Fibroblast of lung (primary cell): ENCODE results near the gene CNTNAP1. TPM values are rescaled to one million over a fixed set of nuclear protein-coding genes. Genes with fewer than 3 reads are reported as not detected.
A peak's percentile ranks its signal among the peaks of the same experiment; 100 is the strongest.
"Not testable (repeated sequence)": the region's sequence is repeated elsewhere in the genome, so short reads cannot be mapped to it uniquely, and the experiment has no call there.

Experiments used
- DNase-seq, 2 donors: peaks; one replicate each; pipeline versions ENCODE4 v3.0.0 to v3.0.0-alpha.2; 2010; ENCODE audit warnings: low read depth in 2 of 2
- H2AFZ ChIP-seq: 2 replicates; pipeline ENCODE4 v1.5.1; 2012; ENCODE audit warnings: low read length, control low read depth, inconsistent platforms
- H3K27ac ChIP-seq: 2 replicates; pipeline ENCODE4 v1.5.1; 2011; ENCODE audit warnings: low read length, control low read depth; ENCODE audit not compliant: insufficient read depth
- H3K27me3 ChIP-seq: 2 replicates; pipeline ENCODE4 v1.5.1; 2011; ENCODE audit warnings: mild to moderate bottlenecking, low read length; ENCODE audit not compliant: control insufficient read depth, insufficient read depth
- H3K36me3 ChIP-seq: 2 replicates; pipeline ENCODE4 v1.5.1; 2011; ENCODE audit warnings: low read length; ENCODE audit not compliant: control insufficient read depth, insufficient read depth
- H3K4me1 ChIP-seq: 2 replicates; pipeline ENCODE4 v1.5.1; 2011; ENCODE audit warnings: low read length; ENCODE audit not compliant: control insufficient read depth, insufficient read depth; ENCODE audit errors: extremely low read depth
- H3K4me2 ChIP-seq: 2 replicates; pipeline ENCODE4 v1.5.1; 2011; ENCODE audit warnings: low read length, control low read depth; ENCODE audit not compliant: insufficient read depth; ENCODE audit errors: extremely low read depth
- H3K4me3 ChIP-seq, 4 experiments: fragments of 200-600 bp in 1 of 4; sonication (generic) in 1 of 4; replicated peaks in 1 of 4; 2 replicates each; pipeline ENCODE4 v1.5.1; 2011 to 2016; ENCODE audit warnings: low read length in 4 of 4, low read depth in 3 of 4, mild to moderate bottlenecking in 3 of 4, control low read depth in 2 of 4, inconsistent platforms in 1 of 4, mixed read lengths in 1 of 4; ENCODE audit not compliant: insufficient read depth in 1 of 4; ENCODE audit errors: control extremely low read depth in 1 of 4
- H3K79me2 ChIP-seq: 2 replicates; pipeline ENCODE4 v1.5.1; 2012; ENCODE audit warnings: mild to moderate bottlenecking, low read length, inconsistent platforms; ENCODE audit not compliant: control insufficient read depth, insufficient read depth
- H3K9ac ChIP-seq: 2 replicates; pipeline ENCODE4 v1.5.1; 2011; ENCODE audit warnings: mild to moderate bottlenecking, low read length, control low read depth; ENCODE audit not compliant: insufficient read depth
- H3K9me3 ChIP-seq: 2 replicates; pipeline ENCODE4 v1.5.1; 2012; ENCODE audit warnings: low read depth, low read length; ENCODE audit not compliant: control insufficient read depth, insufficient read depth
- H4K20me1 ChIP-seq: 2 replicates; pipeline ENCODE4 v1.5.1; 2011; ENCODE audit warnings: low read length; ENCODE audit not compliant: control insufficient read depth, insufficient read depth; ENCODE audit errors: extremely low read depth
- CTCF ChIP-seq, 2 donors: IDR thresholded peaks in 1 of 2; conservative IDR thresholded peaks in 1 of 2; 1 replicate in 1 of 2; 2 replicates in 1 of 2; pipeline ENCODE4 v1.5.1; 2011 to 2012; ENCODE audit warnings: low read length in 2 of 2, control low read depth in 1 of 2, inconsistent platforms in 1 of 2, low read depth in 1 of 2, mild to moderate bottlenecking in 1 of 2
- EZH2 ChIP-seq: IDR thresholded peaks from 2 replicates; pipeline ENCODE4 v1.5.1; 2012; ENCODE audit warnings: low read length, control low read depth, mild to moderate bottlenecking; ENCODE audit errors: missing control alignments
- polyA plus RNA-seq, 2 donors: library from polyadenylated mRNA; depleted of rRNA in 1 of 2; stranded (reverse) in 1 of 2; unstranded in 1 of 2; fragments of >200 nt; gene quantifications; 2 replicates each; pipeline ENCODE4 v1.2.1, GENCODE V29; 2011 to 2012; ENCODE audit warnings: missing spikeins in 1 of 2
- total RNA-seq: library from RNA; depleted of rRNA; stranded (reverse); fragments of >200 nt; gene quantifications from 2 replicates; pipeline ENCODE4 v1.2.1, GENCODE V29; 2014

CNTNAP1 gene
- total and polyA plus RNA-seq, 2 donors (not counting 1 experiment from before 2014, with no cell fraction given) = 39.4 to 40.1 TPM

DNA sequence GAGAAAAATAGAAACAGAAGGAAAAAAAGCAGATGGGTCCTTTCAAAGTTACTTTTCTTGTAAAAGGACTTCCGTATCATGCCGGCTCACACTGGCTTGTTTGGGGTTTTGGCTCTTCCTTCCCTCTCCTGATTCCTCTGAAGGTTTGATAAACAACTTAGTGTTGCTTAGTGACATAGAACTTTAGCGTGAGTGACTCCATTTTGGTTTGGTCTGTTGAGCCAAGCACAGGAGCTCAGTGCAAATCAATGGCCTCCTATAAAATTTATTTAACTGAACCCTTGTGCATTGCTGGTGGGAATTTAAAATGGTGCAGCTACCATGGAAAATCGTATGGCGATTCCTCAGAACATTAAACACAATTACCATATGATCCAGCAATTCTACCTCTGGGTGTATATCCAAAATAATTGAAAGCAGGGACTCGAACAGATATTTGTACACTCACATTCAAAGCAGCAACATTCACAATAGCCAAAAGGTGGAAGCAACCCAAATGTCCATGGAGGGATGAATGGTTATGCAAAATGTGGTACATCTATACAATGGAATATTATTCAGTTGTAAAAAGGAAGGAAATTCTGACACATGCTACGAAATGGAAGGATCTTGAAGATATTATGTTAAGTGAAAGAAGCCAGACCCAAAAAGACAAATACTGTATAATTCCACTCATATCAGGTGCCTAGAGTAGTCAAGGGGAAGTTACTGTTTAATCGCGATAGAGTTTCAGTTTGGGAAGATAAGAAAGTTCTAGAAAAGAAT is 24.3 kb upstream of the CNTNAP1 start:
- no peak for TF ChIP-seq CTCF (conservative IDR thresholded peaks at IDR 0.05 in 1 of 2, IDR thresholded peaks at IDR 0.05 in 1 of 2; ENCODE audit: low read depth in 1 of 2, low read length in 2 of 2)
- TF ChIP-seq EZH2 = no peak
- H3K4me3 ChIP-seq = no peak overlapping the region
- peaks cover 13% of the 10 kb centered on the region for H3K4me1 ChIP-seq
- no peak overlapping the region for H3K27ac ChIP-seq
- no peaks in the 10 kb centered on the region for H3K9me3 ChIP-seq
- no peak overlapping the region for H3K4me2 ChIP-seq
- H4K20me1 ChIP-seq = no peaks in the 10 kb centered on the region
- no peak for DNase-seq
- no peak overlapping the region for H2AFZ ChIP-seq
- no peaks in the 10 kb centered on the region for H3K79me2 ChIP-seq
- H3K9ac ChIP-seq = no peak overlapping the region
- no peaks in the 10 kb centered on the region for H3K27me3 ChIP-seq
- peaks cover 4% of the 10 kb centered on the region for H3K36me3 ChIP-seq

- no peaks in the 10 kb centered on the region for H3K9me3 ChIP-seq
- H3K4me1 ChIP-seq = peaks cover 9% of the 10 kb centered on the region
- peak within 1 kb of the TSS; percentile 63 to 80 (median 71) for H3K4me3 ChIP-seq
- peaks cover 4% of the 10 kb centered on the region for H3K36me3 ChIP-seq
- peak; percentile 86 to 88 for DNase-seq
- H3K27me3 ChIP-seq = no peaks in the 10 kb centered on the region
- no peaks in the 10 kb centered on the region for H4K20me1 ChIP-seq
- peak within 1 kb of the TSS; percentile 57 for H3K27ac ChIP-seq
- peak within 1 kb of the TSS; percentile 84 for H3K4me2 ChIP-seq
- H3K79me2 ChIP-seq = no peaks in the 10 kb centered on the region
- H2AFZ ChIP-seq = peak within 1 kb of the TSS; percentile 66
- no peak for TF ChIP-seq EZH2
- no peak for TF ChIP-seq CTCF (conservative IDR thresholded peaks at IDR 0.05 in 1 of 2, IDR thresholded peaks at IDR 0.05 in 1 of 2; ENCODE audit: low read depth in 1 of 2, low read length in 2 of 2)
- peak within 1 kb of the TSS; percentile 73 for H3K9ac ChIP-seq
These were observed 23.0 kb upstream of the CNTNAP1 start, which contains the start of gene TUBG2 for GRCh38 chr17:42659079-42659931. TSS of gene TUBG2 (plus strand) at chr17:42659284. CDS start at chr17:42659504, 220 bp downstream.

GRCh38 chr17:42659932-42660274 is 22.4 kb upstream of the CNTNAP1 start:
- not testable (repeated sequence) for H3K27ac ChIP-seq, H3K79me2 ChIP-seq, H3K27me3 ChIP-seq, H3K4me2 ChIP-seq, H4K20me1 ChIP-seq, H3K36me3 ChIP-seq, H2AFZ ChIP-seq, H3K4me1 ChIP-seq, H3K9me3 ChIP-seq, DNase-seq
- H3K9ac ChIP-seq = peak overlapping the region; percentile 73
- H3K4me3 ChIP-seq = peak overlapping the region; percentile 63 to 80 (median 71)
